ENCODE measurements around the gene ZNRF1.
"Not testable (repeated sequence)": the region's sequence is repeated elsewhere in the genome, so short reads cannot be mapped to it uniquely, and the experiment has no call there.

GRCh38 chr16:74989864-74990263, 9.0 kb upstream of the ZNRF1 start:
- not testable (repeated sequence) for TF ChIP-seq CTCF, EP300 (IDR thresholded peaks at IDR 0.05)
